Uterus (tissue), 4 donors: ENCODE measurements around the gene ZNF526. TPM values are rescaled to one million over a fixed set of nuclear protein-coding genes. Genes with fewer than 3 reads are reported as not detected.
"Not testable (repeated sequence)": the region's sequence is repeated elsewhere in the genome, so short reads cannot be mapped to it uniquely, and the experiment has no call there.

Source experiments
- DNase-seq, 2 donors: peaks; one replicate each; pipeline ENCODE4 v3.0.0-alpha.2; 2019 to 2020
- H3K27ac ChIP-seq, 2 donors: fragments of 200-600 bp; sonication (generic); 1 replicate in 1 of 2; 2 replicates in 1 of 2; pipeline ENCODE4 v1.5.1; 2016 to 2018
- H3K27me3 ChIP-seq, 2 donors: fragments of 200-600 bp; sonication (generic); one replicate each; pipeline ENCODE4 v1.5.1; 2018 to 2019; ENCODE audit warnings: control low read depth in 1 of 2
- H3K36me3 ChIP-seq, 2 donors: fragments of 200-600 bp; sonication (generic); one replicate each; pipeline ENCODE4 v1.5.1; 2019; ENCODE audit warnings: control low read depth in 1 of 2
- H3K4me1 ChIP-seq, 2 donors: fragments of 200-600 bp; sonication (generic); one replicate each; pipeline ENCODE4 v1.5.1; 2018 to 2019; ENCODE audit warnings: control low read depth in 1 of 2
- H3K4me3 ChIP-seq, 2 donors: fragments of 200-600 bp; sonication (generic); 1 replicate in 1 of 2; 2 replicates in 1 of 2; pipeline ENCODE4 v1.5.1; 2018 to 2019; ENCODE audit warnings: mild to moderate bottlenecking in 1 of 2
- H3K9me3 ChIP-seq, 2 donors: fragments of 200-600 bp; sonication (generic); one replicate each; pipeline ENCODE4 v1.5.1; 2019; ENCODE audit warnings: control low read depth in 1 of 2
- POLR2A ChIP-seq, 2 donors: fragments of 450-650 bp; IDR thresholded peaks; one replicate each; pipeline ENCODE4 v1.6.1; 2016; ENCODE audit warnings: antibody characterized with exemption in 2 of 2, mild to moderate bottlenecking in 1 of 2, moderate library complexity in 1 of 2
- intact Hi-C: fragments of 100-400 bp; cut with DNase I; formaldehyde crosslinking; loops from one replicate; pipeline ENCODE4 v1.15.1; 2023; ENCODE audit warnings: low total_unique reads
- total RNA-seq, 4 donors: library from RNA; depleted of rRNA in 3 of 4; stranded (reverse); fragments of >200 nt in 3 of 4; gene quantifications; one replicate each; pipeline versions ENCODE4 v1.1.0 to v1.2.4, GENCODE V29; 2014 to 2023
- TF ChIP-seq, protein P1 (sequence below), 4 experiments: fragments of 200-600 bp in 2 of 4; fragments of 450-650 bp in 2 of 4; sonication (generic) in 2 of 4; IDR thresholded peaks; one replicate each; pipeline ENCODE4 v1.5.1; 2016 to 2019; ENCODE audit warnings: antibody characterized with exemption in 4 of 4, mild to moderate bottlenecking in 2 of 4, moderate library complexity in 1 of 4
- donor health status: DM: yes; HTN: yes; CAD: no.

ZNF526 gene
- total RNA-seq, 4 donors from 2014 or later = 1.0 to 20.6 (median 8.4) TPM

- TF ChIP-seq, protein P1, sequence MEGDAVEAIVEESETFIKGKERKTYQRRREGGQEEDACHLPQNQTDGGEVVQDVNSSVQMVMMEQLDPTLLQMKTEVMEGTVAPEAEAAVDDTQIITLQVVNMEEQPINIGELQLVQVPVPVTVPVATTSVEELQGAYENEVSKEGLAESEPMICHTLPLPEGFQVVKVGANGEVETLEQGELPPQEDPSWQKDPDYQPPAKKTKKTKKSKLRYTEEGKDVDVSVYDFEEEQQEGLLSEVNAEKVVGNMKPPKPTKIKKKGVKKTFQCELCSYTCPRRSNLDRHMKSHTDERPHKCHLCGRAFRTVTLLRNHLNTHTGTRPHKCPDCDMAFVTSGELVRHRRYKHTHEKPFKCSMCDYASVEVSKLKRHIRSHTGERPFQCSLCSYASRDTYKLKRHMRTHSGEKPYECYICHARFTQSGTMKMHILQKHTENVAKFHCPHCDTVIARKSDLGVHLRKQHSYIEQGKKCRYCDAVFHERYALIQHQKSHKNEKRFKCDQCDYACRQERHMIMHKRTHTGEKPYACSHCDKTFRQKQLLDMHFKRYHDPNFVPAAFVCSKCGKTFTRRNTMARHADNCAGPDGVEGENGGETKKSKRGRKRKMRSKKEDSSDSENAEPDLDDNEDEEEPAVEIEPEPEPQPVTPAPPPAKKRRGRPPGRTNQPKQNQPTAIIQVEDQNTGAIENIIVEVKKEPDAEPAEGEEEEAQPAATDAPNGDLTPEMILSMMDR (IDR thresholded peaks at IDR 0.05) = peak in 2 of 4 experiments; percentile 17 to 37
- TF ChIP-seq POLR2A (IDR thresholded peaks at IDR 0.05) = peak; percentile 98 to 100
- H3K27me3 ChIP-seq = no peaks in the 10 kb centered on the region
- no peaks in the 10 kb centered on the region for H3K36me3 ChIP-seq
- H3K9me3 ChIP-seq = no peaks in the 10 kb centered on the region
- peaks cover 7 to 17% of the 10 kb centered on the region in 2 donors for H3K4me1 ChIP-seq
- H3K4me3 ChIP-seq = peak within 1 kb of the TSS; percentile 85 to 88
- peak within 1 kb of the TSS; percentile 99 to 100 for H3K27ac ChIP-seq
- intact Hi-C loops = no loop called here
- DNase-seq = peak; percentile 93 to 95
These were observed 35.0 kb downstream of the ZNF526 start, which contains the start of gene ERF for GRCh38 chr19:42254850-42255765. TSS of gene ERF (minus strand) at chr19:42255128. CDS start at chr19:42254999, 129 bp downstream.

DNA sequence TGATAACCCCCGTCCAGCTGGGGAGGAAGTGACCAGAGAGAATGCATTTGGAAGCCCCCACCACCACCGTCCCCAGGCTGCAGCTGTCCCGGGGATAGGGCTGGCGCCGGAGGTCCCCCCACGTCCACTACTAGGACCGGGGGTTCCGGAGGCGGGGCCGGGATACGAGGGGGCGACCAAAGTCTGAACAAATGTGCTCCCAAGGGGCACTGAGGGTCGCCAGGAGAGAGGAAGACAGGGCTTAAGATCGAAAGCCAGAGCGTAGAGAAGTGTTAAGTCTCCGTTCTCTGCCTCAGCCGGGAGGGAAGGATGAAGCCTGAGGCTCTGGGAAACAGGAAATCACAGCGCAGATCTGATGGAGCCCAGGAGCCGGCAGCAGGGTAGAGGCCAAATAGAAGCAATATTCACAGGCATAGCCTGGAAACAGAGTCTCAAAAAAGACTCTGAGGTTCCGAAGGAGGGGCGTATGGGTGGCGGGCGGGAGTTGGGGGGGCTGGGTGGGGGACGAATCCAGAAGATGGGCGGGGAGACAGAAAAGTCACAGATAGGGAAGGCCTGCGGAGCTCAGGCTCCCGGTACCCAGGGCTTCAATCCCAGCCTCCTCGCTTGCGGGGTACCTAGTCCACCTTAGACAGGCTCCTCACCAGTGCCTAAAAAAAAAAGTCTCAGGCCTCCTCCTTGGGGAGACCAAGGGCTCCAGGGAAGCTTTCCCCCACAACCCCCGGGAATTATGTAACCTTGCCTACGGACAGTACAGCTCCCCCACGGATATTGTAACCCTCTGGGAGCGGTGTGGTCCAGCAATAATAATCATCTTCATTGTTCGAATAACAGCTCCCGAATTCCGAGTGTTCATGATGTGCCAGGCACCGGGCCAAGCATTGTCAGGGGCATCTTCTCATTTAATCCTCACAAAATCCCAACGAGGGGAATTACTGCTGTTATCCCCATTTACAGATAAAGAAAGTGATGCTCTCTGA lies 35.9 kb downstream of the ZNF526 start:
- intact Hi-C loops = no loop called here
- no peaks in the 10 kb centered on the region for H3K9me3 ChIP-seq
- H3K27me3 ChIP-seq = no peaks in the 10 kb centered on the region
- peak overlapping the region; percentile 85 to 88 for H3K4me3 ChIP-seq
- peak overlapping the region; percentile 99 to 100 for H3K27ac ChIP-seq
- TF ChIP-seq POLR2A (IDR thresholded peaks at IDR 0.05) = peak in 1 of 2 donors; percentile 22
- TF ChIP-seq, protein P1 (IDR thresholded peaks at IDR 0.05) = no peak
- H3K4me1 ChIP-seq = peaks cover 7 to 10% of the 10 kb centered on the region in 2 donors
- peak; percentile 62 to 66 for DNase-seq
- H3K36me3 ChIP-seq = no peaks in the 10 kb centered on the region

- H3K27me3 ChIP-seq, H3K27ac ChIP-seq, H3K4me3 ChIP-seq, H3K4me1 ChIP-seq, H3K36me3 ChIP-seq, H3K9me3 ChIP-seq, DNase-seq, intact Hi-C loops: not testable (repeated sequence)
These were observed 37.7 kb downstream of the ZNF526 start for GRCh38 chr19:42257842-42258241.

DNA sequence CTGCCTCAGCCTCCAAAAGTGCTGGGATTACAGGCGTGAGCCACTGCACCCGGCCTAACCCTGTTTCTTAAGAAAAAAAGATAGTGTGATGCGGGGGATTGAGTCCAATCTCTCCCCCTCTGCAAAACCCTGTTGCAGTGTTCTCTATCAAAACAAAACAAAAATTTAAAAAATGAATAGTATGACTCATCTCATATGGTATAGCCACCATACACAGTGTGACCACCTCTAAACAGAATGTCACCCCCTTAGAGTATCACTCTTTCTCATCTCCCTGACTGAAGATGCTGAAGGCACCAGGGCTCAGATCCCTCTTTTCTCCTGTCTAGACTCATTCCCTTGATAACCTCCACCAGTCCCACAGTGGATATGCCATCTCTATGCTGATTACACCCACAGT lies 41.7 kb downstream of the ZNF526 start:
- H3K36me3 ChIP-seq = no peaks in the 10 kb centered on the region
- no peak for DNase-seq
- H3K27me3 ChIP-seq = no peaks in the 10 kb centered on the region
- no peak overlapping the region for H3K4me3 ChIP-seq
- intact Hi-C loops = no loop called here
- H3K9me3 ChIP-seq = no peaks in the 10 kb centered on the region
- no peak for TF ChIP-seq POLR2A (IDR thresholded peaks at IDR 0.05)
- TF ChIP-seq, protein P1 (IDR thresholded peaks at IDR 0.05) = no peak
- H3K27ac ChIP-seq = no peak overlapping the region
- H3K4me1 ChIP-seq = peaks cover 0 to under 1% of the 10 kb centered on the region in 2 donors

GRCh38 chr19:42266105-42266504 lies 46.0 kb downstream of the ZNF526 start:
- H3K4me3 ChIP-seq, H3K27me3 ChIP-seq, intact Hi-C loops, DNase-seq, H3K27ac ChIP-seq, H3K36me3 ChIP-seq, H3K9me3 ChIP-seq: not testable (repeated sequence)
- H3K4me1 ChIP-seq = peaks cover 5 to 13% of the 10 kb centered on the region in 2 donors

- H3K36me3 ChIP-seq, intact Hi-C loops, H3K9me3 ChIP-seq, H3K4me3 ChIP-seq, H3K27me3 ChIP-seq, DNase-seq: not testable (repeated sequence)
- peak overlapping the region; percentile 99 for H3K27ac ChIP-seq
- H3K4me1 ChIP-seq = peaks cover 5 to 16% of the 10 kb centered on the region in 2 donors
These were observed 47.0 kb downstream of the ZNF526 start for GRCh38 chr19:42266928-42267603.
